IMR-90 (cell line): ENCODE data around the gene ERN1. TPM values are rescaled to one million over a fixed set of nuclear protein-coding genes. Genes with fewer than 3 reads are reported as not detected.

Experiments
- FOS ChIP-seq: fragments of 150-350 bp; IDR thresholded peaks from 2 replicates; pipeline ENCODE4 v1.6.1; 2016; ENCODE audit warnings: low read depth, low read length
- NFE2L2 ChIP-seq: fragments of 150-350 bp; IDR thresholded peaks from 2 replicates; pipeline ENCODE4 v1.6.1; 2016; ENCODE audit warnings: low read depth, mild to moderate bottlenecking, low read length
- RFX5 ChIP-seq: IDR thresholded peaks from 2 replicates; pipeline ENCODE4 v1.8.0; 2012; ENCODE audit warnings: low read depth, mild to moderate bottlenecking, low read length, moderate library complexity
- polyA plus RNA-seq, 3 experiments: library from polyadenylated mRNA; depleted of rRNA; stranded (reverse); fragments of >200 nt; gene quantifications; 2 replicates each; pipeline ENCODE4 v1.2.3, GENCODE V29; 2012; ENCODE audit warnings: low replicate concordance in 1 of 3
- total RNA-seq: library from RNA; depleted of rRNA; stranded (reverse); fragments of >200 nt; gene quantifications from 2 replicates; pipeline ENCODE4 v1.2.3, GENCODE V29; 2012
- TF ChIP-seq, protein P1 (sequence below): conservative IDR thresholded peaks from 2 replicates; pipeline ENCODE4 v1.5.1; 2012; ENCODE audit warnings: mild to moderate bottlenecking, low read depth, low read length, improper control_type of control experiment

Gene ERN1
- total and polyA plus RNA-seq, 2 of the 4 experiments (the other 2 are of a cell fraction), result 2.7 to 4.1 TPM

DNA sequence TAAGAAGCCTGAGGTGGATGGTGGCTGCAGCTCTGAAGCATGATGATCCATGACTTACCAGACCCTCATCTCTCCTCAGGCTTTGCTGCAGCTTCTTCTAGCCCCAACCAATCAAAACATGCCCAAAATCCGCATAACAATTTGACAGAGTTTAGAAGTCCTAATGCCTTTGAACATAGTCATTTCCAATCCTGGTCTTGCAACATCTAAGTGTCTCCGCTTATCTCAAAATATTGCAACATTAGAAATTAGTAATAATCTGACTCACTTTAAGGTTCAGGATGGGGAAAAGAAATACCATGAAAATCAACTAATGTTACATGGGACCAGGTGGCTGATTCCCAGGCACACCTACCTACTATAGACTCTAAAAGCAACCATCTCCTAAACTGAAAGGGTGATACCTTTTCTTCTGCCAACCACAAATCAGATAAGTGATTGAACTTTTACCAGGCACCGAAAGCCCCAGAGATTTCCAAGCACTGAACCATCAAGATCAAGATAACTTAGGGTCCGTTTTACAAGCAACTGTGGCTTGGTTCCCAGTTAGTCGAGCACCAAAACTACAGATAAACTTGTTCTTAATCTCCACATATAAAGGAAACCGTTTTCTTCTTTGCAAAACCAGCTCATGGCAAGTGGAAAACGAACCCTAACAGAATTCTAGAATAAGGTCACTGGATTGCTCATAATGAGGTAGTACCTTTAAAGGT is 14.0 kb downstream of the ERN1 start (continued):
- TF ChIP-seq, protein P1, sequence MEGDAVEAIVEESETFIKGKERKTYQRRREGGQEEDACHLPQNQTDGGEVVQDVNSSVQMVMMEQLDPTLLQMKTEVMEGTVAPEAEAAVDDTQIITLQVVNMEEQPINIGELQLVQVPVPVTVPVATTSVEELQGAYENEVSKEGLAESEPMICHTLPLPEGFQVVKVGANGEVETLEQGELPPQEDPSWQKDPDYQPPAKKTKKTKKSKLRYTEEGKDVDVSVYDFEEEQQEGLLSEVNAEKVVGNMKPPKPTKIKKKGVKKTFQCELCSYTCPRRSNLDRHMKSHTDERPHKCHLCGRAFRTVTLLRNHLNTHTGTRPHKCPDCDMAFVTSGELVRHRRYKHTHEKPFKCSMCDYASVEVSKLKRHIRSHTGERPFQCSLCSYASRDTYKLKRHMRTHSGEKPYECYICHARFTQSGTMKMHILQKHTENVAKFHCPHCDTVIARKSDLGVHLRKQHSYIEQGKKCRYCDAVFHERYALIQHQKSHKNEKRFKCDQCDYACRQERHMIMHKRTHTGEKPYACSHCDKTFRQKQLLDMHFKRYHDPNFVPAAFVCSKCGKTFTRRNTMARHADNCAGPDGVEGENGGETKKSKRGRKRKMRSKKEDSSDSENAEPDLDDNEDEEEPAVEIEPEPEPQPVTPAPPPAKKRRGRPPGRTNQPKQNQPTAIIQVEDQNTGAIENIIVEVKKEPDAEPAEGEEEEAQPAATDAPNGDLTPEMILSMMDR, result no peak
- TF ChIP-seq NFE2L2, result no peak
- TF ChIP-seq RFX5, result no peak
- peak; percentile 93 for TF ChIP-seq FOS
